GM21529 (cell line): ENCODE measurements around the gene GRB10.
"Not testable (repeated sequence)": the region's sequence is repeated elsewhere in the genome, so short reads cannot be mapped to it uniquely, and the experiment has no call there.

Experiments
- ATAC-seq: cut with Tn5 transposase; IDR thresholded peaks from one replicate; pipeline ENCODE4 v1.9.1; 2021; ENCODE audit not compliant: unreplicated experiment

GRB10 gene

GRCh38 chr7:50745835-50746234 is 36.9 kb downstream of the GRB10 start:
- ATAC-seq: no peak

GRCh38 chr7:50745336-50745735 is 37.4 kb downstream of the GRB10 start:
- no peak for ATAC-seq

- no peak for ATAC-seq
Measured at GRCh38 chr7:50743893-50744292, 38.8 kb downstream of the GRB10 start.

DNA sequence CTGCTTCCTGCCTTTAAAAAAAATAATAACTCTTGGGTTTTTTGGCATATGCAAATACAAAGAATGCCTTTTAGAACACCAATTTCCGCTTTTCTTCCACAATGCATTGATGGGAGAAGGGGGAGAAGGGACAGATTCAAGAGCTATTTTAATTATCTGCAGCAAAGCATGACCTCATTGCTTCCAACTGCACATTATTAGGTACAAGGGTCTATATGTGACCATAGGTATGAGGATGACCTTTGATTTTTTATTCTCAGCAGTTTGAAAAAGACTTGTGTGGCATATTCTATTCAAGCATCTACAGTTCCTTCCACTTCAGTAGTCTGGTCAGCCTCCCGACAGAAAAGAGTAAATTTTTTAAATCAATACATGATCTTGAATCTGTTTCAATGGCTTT is 39.7 kb downstream of the GRB10 start:
- ATAC-seq: no peak

GRCh38 chr7:50742401-50742800 is 40.3 kb downstream of the GRB10 start:
- ATAC-seq: no peak

DNA sequence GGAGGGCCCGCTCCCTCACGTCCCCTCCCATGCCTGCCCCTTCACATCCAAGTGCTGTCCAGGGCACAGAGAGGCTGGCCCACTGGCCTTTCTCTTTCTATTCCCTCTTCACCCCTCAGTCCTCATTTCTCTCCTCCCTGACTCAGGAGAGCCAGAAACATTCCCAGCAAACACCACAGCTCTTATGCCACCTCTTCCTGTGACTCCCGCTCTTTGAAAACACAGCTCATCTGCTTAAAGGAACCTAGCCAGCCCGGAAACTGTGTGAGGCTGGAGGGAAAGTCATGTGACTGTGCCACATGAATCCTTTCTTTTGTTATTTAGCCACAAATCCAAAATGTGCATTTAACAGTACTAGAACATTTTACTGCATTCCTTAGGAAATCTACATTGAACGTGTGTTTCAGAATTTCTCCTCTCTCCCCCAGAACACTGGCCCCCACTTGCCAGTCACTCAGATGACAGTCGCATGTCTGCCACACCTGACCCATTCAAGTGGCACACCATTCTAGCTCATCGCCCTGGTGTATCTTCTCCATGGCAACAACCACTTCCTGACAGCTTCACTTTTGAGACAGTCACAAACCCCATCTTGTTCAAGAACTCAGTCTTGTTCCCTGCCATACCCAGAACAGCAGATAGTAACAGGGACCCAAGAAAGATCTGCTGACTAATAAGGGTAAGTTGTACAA is 42.8 kb downstream of the GRB10 start:
- ATAC-seq: no peak

- ATAC-seq: no peak
Measured at GRCh38 chr7:50738932-50739331, 43.8 kb downstream of the GRB10 start.

DNA sequence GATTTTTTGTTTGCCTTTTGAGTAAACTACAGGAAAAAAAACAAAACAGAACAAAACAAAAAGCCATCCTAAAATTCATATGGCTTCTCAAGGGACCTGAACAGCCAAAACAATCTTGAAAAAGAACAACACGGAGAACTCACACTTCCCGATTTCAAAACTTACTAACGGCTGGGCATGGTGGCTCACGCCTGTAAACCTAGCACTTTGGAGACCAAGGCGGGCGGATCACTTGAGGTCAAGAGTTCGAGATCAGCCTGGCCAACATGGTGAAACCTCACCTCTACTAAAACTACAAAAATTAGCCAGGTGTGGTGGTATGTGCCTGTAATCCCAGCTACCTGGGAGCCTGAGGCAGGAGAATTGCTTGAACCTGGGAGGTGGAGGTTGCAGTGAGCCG is 46.9 kb downstream of the GRB10 start:
- ATAC-seq: not testable (repeated sequence)

DNA sequence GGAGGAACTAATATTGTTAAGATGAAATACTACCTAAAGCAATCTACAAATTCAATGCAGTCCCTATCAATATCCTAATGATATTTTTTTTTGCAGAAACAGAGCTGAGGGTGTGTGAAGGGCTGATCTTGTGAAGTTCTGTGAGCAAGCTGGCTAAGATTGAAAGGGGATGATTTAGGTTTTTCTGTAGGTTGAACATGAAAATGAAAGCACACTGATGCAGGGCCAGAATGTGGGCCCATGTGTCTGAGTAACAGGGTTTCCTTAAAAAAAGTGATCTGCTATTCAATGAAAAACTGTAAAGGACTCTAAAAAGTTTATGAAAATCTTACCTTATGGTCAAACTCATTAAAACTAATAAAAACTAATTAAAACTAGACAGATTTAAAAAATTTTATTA is 47.4 kb downstream of the GRB10 start:
- ATAC-seq: no peak

DNA sequence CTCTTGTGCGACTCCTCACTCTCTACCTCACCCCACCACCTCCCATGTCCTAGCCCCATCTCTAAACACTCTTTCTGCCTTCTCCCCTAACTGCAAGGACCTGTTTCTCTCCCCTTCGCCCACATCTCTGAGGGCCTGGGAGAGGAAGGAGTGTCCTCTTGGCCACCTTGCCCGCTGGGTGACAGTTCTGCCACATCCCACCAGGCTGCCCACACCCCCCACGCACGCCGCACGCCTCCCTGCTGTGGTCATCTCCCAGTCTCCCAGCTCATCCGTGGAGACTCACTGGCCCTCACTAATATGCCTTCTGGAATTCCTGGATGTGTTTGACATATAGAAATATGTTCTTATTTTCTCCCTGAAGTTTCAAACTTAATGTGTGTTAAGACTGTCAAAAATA is 48.5 kb downstream of the GRB10 start:
- ATAC-seq: no peak

- no peak for ATAC-seq
Measured at GRCh38 chr7:50733552-50733951, 49.1 kb downstream of the GRB10 start.

GRCh38 chr7:50731703-50732582 is 50.8 kb downstream of the GRB10 start:
- ATAC-seq: no peak

- ATAC-seq: no peak
Measured at GRCh38 chr7:50730446-50731400, 52.0 kb downstream of the GRB10 start.

DNA sequence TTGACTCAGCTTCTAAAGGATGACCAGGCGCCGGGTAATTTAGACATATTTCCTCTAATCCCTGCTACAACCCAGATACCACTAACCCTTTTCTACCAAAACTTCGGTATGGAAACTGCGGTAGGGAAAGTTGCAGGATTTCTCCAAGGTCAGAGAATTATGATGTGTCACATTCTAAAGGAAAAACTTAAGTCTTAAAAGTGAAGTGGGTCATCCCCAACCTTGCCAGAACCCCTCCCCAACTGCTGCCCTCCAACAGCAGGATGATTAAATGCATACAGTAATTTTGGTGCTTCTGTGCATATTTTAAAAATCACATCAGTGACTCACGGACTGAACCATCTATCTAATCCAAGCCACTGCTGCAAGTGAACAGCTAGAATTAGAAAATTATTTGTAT is 52.7 kb downstream of the GRB10 start:
- ATAC-seq: no peak

GRCh38 chr7:50728184-50728583 is 54.5 kb downstream of the GRB10 start:
- ATAC-seq: no peak

DNA sequence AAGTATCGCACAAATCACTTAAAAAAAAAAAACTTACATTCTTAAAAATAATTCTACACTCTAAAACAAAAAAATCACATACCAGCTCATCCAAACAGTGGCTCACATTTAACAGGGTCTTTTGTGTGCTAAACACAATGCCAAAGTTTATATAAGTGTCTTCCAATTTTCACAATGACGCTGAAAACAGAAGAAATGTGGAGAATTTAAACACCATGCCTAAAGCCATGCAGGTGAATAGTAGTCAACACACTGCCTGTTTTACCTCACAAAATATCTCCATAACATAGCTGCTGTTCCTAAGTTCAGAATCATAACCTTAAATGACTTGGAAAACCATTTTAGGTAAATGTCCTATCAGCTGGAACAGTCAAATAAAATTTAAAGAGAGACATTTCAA is 55.0 kb downstream of the GRB10 start:
- no peak for ATAC-seq

DNA sequence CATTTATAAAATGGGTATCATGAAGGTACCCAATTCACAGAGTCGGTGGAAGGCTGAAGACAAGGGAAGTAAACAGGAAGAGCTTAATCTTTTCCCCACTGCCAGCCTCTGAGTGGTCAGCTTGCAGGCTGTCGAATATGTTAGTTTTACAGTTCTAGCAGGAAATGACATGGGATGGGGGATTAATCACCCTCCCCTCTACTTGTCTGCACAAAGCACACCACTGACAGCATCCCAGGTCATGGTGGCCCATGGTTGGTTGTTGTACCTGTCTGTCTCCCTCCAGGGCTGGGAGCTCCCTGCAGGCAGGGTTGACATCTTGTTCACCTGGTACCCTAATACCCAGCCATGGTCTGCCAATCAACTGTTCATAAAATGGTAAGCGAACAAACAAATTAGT is 55.6 kb downstream of the GRB10 start:
- ATAC-seq: no peak

GRCh38 chr7:50725774-50726173 is 56.9 kb downstream of the GRB10 start:
- no peak for ATAC-seq

DNA sequence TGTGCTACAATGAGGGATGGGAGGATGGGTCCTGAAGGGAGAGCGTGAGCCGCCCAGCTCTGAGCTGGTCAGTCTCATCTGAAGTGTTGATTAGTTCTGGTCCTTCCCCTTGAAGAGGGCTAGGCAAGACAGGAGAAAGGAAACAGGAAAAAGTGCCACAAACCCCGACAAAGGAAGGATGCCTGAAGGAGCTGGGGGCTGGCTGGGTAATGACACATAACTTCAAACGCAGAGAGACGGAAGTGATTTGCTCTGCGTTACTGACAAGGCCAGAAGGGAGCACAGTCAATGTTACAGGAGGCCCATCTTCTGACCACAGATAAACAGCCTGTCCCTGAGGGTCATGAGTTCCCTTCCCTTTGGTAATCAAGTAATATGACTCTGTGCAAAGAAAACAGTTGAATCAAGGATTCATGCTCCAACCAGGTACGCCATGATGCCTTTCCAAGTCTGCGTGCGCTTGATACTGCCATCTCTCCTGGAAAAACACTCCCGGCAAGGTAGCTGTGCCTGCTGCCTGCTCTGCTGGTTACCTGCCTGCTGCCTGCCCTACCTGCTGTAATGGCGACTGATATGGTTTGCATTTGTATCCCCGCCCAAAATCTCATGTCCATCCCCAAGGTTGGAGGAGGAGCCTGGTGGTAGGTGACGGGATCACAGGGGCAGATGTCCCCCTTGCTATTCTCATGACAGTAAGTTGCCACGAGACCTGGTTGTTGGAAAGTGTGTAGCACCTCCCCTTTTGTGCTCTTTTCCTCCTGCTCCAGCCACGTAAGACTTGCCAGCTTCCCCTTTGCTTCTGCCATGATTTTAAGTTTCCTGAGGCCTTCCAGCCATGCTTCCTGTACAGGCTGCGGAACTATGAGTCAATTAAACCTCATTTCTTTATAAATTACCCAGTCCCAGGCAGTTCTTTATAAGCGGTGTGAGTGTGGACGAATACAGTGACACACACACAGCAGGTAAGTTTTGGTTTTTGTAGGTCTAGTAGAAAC is 57.9 kb downstream of the GRB10 start:
- ATAC-seq: no peak

GRCh38 chr7:50723888-50724287 is 58.8 kb downstream of the GRB10 start:
- ATAC-seq: no peak
